ENCODE results near the gene CHRFAM7A.
A peak's percentile ranks its signal among the peaks of the same experiment; 100 is the strongest.
"Not testable (repeated sequence)": the region's sequence is repeated elsewhere in the genome, so short reads cannot be mapped to it uniquely, and the experiment has no call there.

CHRFAM7A gene

GRCh38 chr15:30392766-30393663 is at the start of gene CHRFAM7A:
TSS of gene CHRFAM7A (minus strand) at chr15:30393540. CDS start at chr15:30383351, 10,189 bp downstream.
- DNase-seq = not testable (repeated sequence)

DNA sequence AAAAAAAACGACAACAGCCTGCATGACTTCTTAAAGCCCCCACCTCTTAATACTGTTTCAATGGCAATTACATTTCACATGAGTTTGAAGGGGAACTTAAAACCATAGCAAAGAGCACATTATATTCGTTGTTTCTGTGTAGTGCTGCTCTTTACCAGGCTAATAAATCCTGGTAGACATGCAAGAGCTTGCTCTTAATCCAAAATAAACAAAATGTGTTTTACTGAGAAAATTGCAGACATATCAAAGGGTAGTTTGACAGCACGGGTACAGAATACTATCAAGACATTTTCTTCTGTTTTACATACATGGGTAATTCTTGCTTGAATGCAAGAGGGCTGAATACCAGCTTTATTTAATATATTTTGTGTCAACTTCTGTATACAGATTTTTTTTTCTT is 45.0 kb upstream of the CHRFAM7A start:
- DNase-seq = not testable (repeated sequence)

GRCh38 chr15:30435878-30436277 is 42.5 kb upstream of the CHRFAM7A start:
- DNase-seq = not testable (repeated sequence)

DNA sequence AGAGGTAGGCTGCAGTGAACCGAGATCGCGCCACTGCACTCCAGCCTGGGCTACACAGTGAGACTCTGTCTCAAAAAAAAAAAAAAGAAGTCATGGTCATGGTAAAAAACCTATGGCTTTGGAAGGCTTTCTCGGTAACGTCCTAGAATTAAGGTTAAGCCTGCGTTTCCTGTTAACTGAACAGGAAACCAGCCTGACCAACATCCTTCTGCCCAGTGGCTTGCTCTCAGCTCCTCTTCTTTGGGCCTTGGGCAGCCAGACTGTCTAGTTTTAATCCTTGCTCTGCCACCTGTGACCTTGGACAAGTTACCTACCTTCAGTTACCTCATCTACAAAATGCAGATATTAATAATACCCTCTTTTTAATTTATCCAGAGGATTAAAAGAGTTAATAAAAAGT is 27.4 kb upstream of the CHRFAM7A start:
- DNase-seq = peak; percentile 0

DNA sequence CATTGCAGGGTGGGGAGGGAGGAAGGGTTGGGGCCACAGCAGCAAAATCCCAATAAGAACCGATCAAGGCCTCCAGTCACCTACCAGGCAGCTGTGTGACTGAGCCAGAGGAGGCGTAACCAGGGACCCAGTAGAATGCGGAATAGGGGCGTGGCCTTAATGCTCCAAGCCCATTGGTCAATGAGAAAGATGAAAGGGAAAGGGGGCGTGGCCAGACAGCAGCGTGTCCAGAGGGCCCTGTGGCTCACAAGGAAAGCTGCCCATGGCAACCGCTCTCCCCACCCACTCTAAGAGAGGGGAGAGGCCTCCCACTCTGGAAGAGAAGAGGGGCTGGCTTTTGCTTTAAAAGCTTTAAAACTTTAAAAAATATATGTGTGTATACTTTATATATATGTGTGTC is 20.8 kb upstream of the CHRFAM7A start, which contains the start of gene GOLGA8R:
GOLGA8R (minus strand) TSS at position 101 of the 400 bp plus-strand sequence; CDS start at position 3, 98 bp downstream.
- DNase-seq = not testable (repeated sequence)

DNA sequence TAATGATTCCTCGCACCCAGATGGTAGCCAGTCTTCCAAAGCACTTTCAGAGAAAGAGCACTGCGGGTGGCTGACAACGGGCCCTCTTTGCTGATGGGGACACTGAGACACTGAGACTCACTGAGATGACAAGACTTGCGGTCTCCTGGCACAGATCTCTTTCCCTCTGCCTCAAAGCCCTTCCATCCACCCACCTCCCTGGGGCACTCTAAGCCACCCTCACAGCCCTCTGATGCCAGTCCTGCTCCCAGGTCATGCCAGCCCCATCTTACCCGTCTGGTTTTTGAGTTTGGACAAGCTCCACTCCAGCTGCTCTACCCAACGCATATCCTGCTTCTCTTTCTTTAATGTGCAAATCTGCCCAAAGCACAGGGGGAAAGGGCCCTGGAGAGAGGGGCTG is 14.3 kb upstream of the CHRFAM7A start:
- not testable (repeated sequence) for DNase-seq

DNA sequence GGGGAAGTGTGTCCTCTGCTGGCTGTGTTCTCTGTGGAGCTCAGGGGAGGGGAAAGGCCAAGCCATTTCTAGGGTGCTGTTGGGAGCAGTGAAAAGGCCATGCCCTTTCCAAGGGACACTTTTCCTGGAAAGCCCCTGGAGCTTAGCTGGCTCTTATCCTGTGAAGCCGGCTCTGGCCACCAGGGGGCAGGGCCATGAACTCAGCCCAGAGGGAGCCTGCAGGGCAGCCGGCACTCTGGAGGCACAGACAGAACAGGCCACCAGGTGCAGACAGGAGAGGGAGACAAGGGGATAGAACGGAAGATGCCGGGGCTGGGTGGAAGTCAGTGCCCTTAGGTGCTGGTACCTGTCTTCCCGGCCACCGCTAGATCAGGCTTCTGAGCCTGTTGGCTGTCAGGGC is 5.6 kb upstream of the CHRFAM7A start:
- DNase-seq = not testable (repeated sequence)

DNA sequence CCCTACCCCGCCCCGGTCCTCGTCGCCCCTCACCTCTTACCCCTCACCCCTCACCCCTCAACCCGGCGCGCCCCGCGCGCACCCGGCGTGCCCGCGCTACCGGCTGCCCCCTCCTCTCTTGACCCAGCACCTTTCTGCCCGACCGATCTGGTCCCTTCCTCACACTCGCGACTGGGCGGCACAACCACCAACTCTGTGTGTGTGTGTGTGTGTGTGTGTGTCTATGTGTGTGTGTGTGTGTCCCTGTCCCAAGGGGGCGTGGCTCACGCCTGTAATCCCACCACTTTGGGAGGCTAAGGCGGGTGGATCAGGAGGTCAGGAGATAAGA is 288 bp upstream of the CHRFAM7A start:
- not testable (repeated sequence) for DNase-seq

DNA sequence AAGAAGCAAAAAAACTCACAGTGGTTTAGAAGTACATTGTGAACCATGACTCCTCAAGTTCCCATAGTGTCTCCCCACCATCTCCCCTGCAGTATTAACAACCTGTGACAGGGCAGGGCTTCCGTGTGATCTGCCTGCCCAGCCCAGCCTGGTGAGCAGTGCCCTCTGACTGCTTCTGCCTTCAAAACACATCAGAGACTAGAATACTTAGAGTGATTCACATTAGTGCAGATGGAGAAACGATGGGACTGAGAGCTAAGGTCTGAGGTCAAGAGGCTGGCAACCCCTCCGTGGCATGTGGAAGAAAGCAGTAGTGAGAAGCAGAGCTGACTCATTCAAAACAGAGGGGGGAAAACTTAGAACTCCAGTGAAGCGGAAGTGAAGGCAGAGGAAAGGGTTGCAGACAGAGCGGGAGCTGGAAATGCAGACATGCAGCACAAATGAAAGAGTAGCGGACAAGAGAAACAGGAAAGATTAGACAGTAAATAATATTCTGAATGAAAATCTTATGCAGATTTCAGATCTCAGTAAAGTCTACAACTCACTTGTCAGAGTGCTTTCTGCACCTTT is 6.9 kb downstream of the CHRFAM7A start:
- not testable (repeated sequence) for DNase-seq

GRCh38 chr15:30377082-30377413 is 16.3 kb downstream of the CHRFAM7A start:
- DNase-seq = not testable (repeated sequence)

DNA sequence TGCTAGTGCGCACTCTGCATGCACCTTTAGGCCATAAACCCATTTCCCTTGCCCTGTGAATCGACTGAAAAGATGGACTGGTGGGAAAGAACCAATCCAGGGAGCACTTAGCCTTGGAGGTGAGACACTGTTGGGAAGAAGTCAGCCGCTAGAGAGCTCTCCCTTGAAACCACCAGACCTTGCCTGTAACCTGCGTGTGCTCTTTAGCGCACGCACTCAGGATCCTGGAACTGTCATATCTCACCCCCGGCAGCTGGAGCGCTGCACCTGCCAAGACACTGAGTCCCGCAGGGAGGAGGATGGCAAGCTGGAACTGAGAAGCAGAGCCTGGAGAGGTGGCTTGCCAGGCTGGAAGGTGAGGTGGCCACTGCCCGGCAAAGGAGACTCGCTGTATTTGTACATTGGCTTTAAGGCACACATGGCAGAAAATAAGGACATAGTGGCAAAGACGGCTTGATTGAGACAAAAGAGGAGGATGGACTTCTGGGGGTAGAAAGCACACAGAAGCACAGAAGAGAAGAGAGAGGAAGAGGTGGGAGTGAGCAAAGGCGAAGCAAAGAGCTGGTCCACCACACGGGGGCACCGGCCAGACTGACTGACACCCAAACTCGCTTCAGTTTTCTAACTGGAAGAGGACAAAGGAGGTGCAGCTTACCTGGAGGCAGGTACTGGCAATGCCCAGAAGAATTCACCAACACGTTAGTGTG is 16.8 kb downstream of the CHRFAM7A start:
- DNase-seq = not testable (repeated sequence)

DNA sequence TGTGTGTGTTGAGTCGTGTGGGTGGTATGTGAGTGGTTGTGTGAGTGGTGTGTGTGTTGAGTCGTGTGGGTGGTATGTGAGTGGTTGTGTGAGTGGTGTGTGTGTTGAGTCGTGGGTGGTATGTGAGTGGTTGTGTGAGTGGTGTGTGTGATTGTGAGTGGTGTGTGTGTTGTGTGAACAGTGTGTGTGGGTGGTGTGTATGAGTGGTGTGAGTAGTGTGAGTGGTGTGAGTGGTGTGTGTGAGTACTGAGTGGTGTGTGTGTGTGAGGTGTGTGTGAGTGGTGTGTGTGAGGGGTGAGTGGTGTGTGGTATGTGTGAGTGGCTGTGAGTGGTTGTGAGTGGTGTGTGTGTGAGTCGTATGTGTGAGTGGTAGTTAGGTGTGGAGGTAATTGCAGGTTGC is 17.5 kb downstream of the CHRFAM7A start:
- peak; percentile 0 for DNase-seq

DNA sequence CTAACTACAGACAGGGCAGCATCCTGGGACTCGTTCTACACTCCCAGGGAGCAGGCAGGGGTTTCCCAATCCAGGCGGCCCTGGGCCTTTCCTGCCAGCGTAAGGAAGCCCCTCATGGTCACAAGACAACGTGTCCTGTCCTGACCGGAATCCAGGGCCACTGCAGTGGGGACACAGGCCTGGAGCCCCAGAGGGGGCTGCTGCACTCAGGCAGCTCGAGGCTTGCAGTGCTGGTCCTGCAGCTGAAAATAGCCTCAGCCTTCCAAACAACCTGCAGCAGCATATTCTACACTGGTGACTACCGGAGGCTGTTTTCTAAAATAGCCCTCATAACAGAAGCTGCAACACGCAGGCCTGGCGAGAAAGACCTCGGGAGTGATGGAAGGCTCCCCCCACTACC is 18.5 kb downstream of the CHRFAM7A start:
- DNase-seq = not testable (repeated sequence)

DNA sequence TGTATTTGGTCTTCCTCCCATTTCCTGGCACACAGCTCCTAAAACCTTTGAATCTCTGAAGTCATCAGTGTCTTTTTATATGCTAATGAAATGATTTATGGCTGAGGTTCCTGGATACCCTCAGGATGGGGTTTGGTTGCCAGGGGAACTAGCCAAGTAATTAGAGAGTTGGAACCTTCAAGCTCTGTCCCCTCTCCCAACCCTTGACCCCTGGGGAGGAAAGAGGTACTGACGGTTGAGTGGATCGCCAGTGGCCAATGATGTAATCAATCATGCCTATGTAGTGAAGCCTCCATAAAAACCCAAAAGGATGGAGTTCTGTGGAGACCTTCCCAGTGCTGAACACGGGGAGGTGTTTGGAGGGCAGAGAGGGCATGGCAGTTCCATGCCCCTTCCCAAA is 25.1 kb downstream of the CHRFAM7A start:
- not testable (repeated sequence) for DNase-seq

DNA sequence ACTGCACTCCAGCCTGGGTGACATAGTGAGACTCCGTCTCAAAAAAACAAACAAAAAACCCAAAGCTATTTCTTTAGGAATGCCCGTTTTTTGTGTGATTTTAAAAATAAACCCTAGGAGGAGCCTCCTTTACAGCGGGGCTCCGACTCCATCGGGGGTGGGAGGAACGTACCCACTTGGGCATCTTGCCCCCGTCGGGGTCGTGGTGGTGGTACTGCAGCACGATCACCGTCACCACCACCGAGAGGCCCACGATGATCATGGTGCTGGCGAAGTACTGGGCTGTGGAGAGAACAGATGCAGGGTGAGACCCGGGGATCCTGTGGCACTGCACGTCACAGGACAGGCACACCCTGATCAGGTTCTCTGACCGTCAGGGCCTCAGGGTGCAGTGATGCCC is 26.1 kb downstream of the CHRFAM7A start:
- DNase-seq = not testable (repeated sequence)

DNA sequence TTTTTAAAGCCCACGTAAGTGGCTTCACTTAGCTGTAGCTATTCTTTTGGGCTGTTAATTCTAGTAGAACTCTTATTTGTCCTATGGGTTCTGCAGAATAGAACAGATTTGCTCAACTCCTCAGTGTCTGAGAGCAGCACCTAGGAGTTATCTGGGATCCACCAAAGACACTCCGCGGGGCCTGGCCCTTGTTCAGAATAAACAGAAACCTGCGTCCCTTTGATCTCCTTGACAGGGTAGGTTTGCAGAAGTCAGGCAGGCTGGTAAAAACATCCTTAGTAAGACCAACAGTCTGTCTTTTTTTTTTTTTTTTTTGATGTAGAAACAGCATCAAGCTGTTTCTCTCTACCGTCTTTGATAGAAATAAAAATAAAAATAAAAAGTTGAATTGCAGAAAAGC is 31.9 kb downstream of the CHRFAM7A start:
- not testable (repeated sequence) for DNase-seq

DNA sequence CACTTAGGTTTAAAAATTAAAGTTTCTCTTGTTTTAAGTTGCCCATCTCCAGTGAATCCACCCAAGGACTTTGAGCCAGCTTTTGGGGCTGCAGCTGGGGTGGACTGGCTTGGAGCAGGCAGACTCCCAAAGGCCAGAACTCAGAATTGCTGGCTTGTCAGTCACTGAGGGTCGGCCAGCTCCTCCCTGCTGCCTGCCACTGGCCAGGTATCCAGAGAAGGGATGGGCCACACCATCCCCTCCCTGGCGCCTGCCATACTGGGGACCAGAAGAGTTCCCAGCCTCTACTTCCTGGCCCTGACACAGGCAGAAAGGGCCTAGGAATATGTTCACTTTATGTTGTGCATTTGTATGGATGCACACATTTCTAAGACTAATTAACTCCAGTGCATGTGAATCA is 32.4 kb downstream of the CHRFAM7A start:
- DNase-seq = not testable (repeated sequence)

DNA sequence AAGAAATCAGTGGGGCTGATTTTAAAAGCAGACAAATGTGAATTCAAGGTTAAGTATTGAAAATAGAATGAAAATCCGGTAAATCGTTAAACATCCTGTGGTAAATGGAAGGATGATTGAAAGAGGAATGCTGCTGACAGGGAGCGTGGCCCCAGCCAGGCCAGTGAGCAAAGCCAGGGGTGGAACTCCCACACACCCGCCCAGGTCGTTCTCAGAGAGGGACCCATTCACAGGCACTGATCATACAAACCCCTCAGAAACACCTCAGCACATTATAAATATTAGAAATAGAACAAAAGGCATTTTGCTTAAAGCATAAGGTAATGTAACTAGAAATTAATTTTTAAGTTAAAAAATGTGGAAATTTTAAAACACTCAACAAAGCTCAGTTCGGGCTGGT is 38.3 kb downstream of the CHRFAM7A start:
- DNase-seq = not testable (repeated sequence)

- DNase-seq = not testable (repeated sequence)
These were observed 43.5 kb downstream of the CHRFAM7A start for GRCh38 chr15:30349803-30350202.

GRCh38 chr15:30336584-30336983 is 56.8 kb downstream of the CHRFAM7A start:
- not testable (repeated sequence) for DNase-seq

DNA sequence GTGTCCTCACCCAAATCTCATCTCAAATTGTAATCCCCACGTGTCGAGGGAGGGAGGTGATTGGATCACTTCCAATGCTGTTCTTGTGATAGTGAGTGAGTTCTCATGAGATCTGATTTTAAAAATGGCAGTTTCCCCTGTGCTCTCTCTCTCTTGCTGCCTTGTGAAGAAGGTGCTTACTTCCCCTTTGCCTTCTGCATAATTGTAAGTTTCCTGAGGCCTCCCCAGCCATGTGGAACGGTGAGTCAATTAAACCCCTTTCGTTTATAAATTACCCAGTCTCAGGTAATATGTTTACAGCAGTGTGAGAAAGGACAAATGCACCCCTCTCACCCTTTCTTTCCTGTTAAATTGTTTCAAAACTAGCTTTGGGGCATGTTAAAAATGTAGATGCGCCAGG is 59.2 kb downstream of the CHRFAM7A start:
- not testable (repeated sequence) for DNase-seq

DNA sequence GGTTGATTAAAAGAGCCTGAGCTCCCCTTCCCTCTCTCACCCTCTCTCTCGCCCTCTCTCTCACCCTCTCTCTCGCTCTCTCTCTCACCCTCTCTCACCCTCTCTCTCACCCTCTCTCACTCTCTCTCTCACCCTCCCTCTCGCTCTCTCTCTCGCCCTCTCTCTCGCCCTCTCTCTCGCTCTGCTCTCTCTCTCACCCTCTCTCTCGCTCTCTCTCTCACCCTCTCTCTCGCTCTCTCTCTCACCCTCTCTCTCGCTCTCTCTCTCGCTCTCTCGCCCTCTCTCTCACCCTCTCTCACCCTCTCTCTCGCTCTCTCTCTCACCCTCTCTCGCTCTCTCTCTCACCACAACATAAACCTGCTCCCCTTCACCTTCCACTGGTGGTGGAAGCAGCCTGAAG is 67.2 kb downstream of the CHRFAM7A start:
- DNase-seq = not testable (repeated sequence)

GRCh38 chr15:30321063-30321462 is 72.3 kb downstream of the CHRFAM7A start:
- DNase-seq = not testable (repeated sequence)

DNA sequence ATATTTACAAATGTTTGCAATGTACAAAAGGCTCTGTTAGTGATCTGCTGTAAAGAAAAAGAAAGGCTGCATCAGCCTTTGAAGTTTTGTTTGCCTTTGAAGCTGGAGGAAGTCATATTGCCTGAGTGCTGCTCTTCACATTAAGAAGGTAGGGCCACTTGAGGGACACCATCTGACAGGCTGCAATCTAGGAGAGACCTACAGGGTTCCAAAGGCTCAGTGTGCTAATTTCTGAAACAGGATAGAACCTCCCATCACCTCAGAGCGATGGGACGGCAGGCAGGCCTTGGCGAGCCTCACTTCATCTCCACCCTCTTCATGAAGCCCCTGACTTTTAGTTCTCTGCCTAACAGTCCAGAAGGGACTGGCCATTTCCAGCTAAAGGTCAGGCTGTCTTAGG is 77.6 kb downstream of the CHRFAM7A start:
- not testable (repeated sequence) for DNase-seq
